HepG2 (cell line): ENCODE results near the gene ZNF624. TPM values are rescaled to one million over a fixed set of nuclear protein-coding genes. Genes with fewer than 3 reads are reported as not detected.
A peak's percentile ranks its signal among the peaks of the same experiment; 100 is the strongest.

Experiments used
- CBX5 ChIP-seq: sonication (generic); formaldehyde crosslinking; IDR thresholded peaks from 2 replicates; pipeline ENCODE4 v1.4.0; 2020; ENCODE audit warnings: missing genetic modification reagents, borderline replicate concordance
- FOXJ3 ChIP-seq: sonication (generic); formaldehyde crosslinking; IDR thresholded peaks from 2 replicates; pipeline ENCODE4 v1.4.0; 2020; ENCODE audit warnings: missing genetic modification reagents, mild to moderate bottlenecking, borderline replicate concordance
- FOXK1 ChIP-seq: sonication (generic); formaldehyde crosslinking; IDR thresholded peaks from 2 replicates; pipeline ENCODE4 v1.4.0; 2020; ENCODE audit warnings: low read depth, missing genetic modification reagents, borderline replicate concordance
- MYC ChIP-seq: sonication (generic); formaldehyde crosslinking; IDR thresholded peaks from 2 replicates; pipeline ENCODE4 v1.9.0; 2021; ENCODE audit warnings: missing genetic modification reagents, borderline replicate concordance
- NFKBIZ ChIP-seq: IDR thresholded peaks from 2 replicates; pipeline ENCODE4 v1.6.1; 2018; ENCODE audit warnings: missing genetic modification reagents, missing compliant biosample characterization
- NR2C2 ChIP-seq: sonication (generic); formaldehyde crosslinking; IDR thresholded peaks from 2 replicates; pipeline ENCODE4 v1.4.0; 2020; ENCODE audit warnings: missing genetic modification reagents, mild to moderate bottlenecking, moderate library complexity, borderline replicate concordance
- PAX8 ChIP-seq: sonication (generic); formaldehyde crosslinking; IDR thresholded peaks from 2 replicates; pipeline ENCODE4 v1.8.0; 2022; ENCODE audit warnings: mild to moderate bottlenecking, missing genetic modification reagents, borderline replicate concordance
- POLR2AphosphoS5 ChIP-seq: IDR thresholded peaks from 2 replicates; pipeline ENCODE4 v1.6.1; 2012; ENCODE audit warnings: low read depth, low read length
- SRSF4 ChIP-seq: fragments of 200-400 bp; formaldehyde crosslinking; IDR thresholded peaks from one replicate; pipeline ENCODE4 v1.6.1; 2018; ENCODE audit warnings: mild to moderate bottlenecking, low read depth, low read length, moderate library complexity; ENCODE audit not compliant: poor library complexity, severe bottlenecking
- TBL1XR1 ChIP-seq: fragments of 150-350 bp; IDR thresholded peaks from 2 replicates; pipeline ENCODE4 v1.6.1; 2014; ENCODE audit warnings: borderline replicate concordance, low read length; ENCODE audit not compliant: partially characterized antibody
- ZNF296 ChIP-seq: sonication (generic); formaldehyde crosslinking; conservative IDR thresholded peaks from 2 replicates; pipeline ENCODE4 v1.5.0; 2020; ENCODE audit warnings: mild to moderate bottlenecking, missing genetic modification reagents
- ZNF3 ChIP-seq: IDR thresholded peaks from 2 replicates; pipeline ENCODE4 v1.7.0; 2017; ENCODE audit warnings: inconsistent platforms
- ZNF354B ChIP-seq: sonication (generic); formaldehyde crosslinking; IDR thresholded peaks from 2 replicates; pipeline ENCODE4 v1.8.0; 2022; ENCODE audit warnings: mild to moderate bottlenecking, missing genetic modification reagents
- ZNF460 ChIP-seq: sonication (generic); formaldehyde crosslinking; IDR thresholded peaks from 2 replicates; pipeline ENCODE4 v1.5.1; 2020; ENCODE audit warnings: missing genetic modification reagents, mild to moderate bottlenecking, borderline replicate concordance
- polyA plus RNA-seq, 8 experiments: library from polyadenylated mRNA; depleted of rRNA in 3 of 8; stranded (reverse) in 7 of 8; unstranded in 1 of 8; fragments of >200 nt; fragmentation: Illumina TruSeq in 4 of 8; extraction: Trizol in 4 of 8; gene quantifications; 2 replicates each; pipeline versions ENCODE4 v1.2.1 to v1.2.3, GENCODE V29; 2011 to 2016; ENCODE audit warnings: low read depth in 4 of 8, missing spikeins in 1 of 8, mixed read lengths in 1 of 8; ENCODE audit not compliant: insufficient read depth in 1 of 8
- total RNA-seq, 5 experiments: library from RNA; depleted of rRNA; stranded (reverse); fragments of >200 nt; fragmentation: Illumina TruSeq; extraction: Trizol; gene quantifications; 2 replicates each; pipeline ENCODE4 v1.2.3, GENCODE V29; 2016; ENCODE audit warnings: low read depth in 1 of 5
- TF ChIP-seq, protein P1 (sequence below): IDR thresholded peaks from 2 replicates; pipeline ENCODE4 v1.6.1; 2018; ENCODE audit warnings: missing genetic modification reagents
- TF ChIP-seq, protein P2 (sequence below): IDR thresholded peaks from 2 replicates; pipeline ENCODE4 v1.6.1; 2016; ENCODE audit warnings: low read depth
- TF ChIP-seq, protein P3 (sequence below): sonication (generic); formaldehyde crosslinking; IDR thresholded peaks from 2 replicates; pipeline ENCODE4 v1.4.0; 2020; ENCODE audit warnings: missing genetic modification reagents, mild to moderate bottlenecking, borderline replicate concordance
- TF ChIP-seq, protein P4 (sequence below): sonication (generic); formaldehyde crosslinking; IDR thresholded peaks from 2 replicates; pipeline ENCODE4 v1.4.0; 2020; ENCODE audit warnings: mild to moderate bottlenecking, missing genetic modification reagents
- TF ChIP-seq, protein P5 (sequence below): sonication (generic); formaldehyde crosslinking; IDR thresholded peaks from 2 replicates; pipeline ENCODE4 v1.8.1; 2022; ENCODE audit warnings: low read depth, mild to moderate bottlenecking, missing genetic modification reagents
- TF ChIP-seq, protein P6 (sequence below): IDR thresholded peaks from 2 replicates; pipeline ENCODE4 v1.6.1; 2016; ENCODE audit warnings: missing genetic modification reagents, missing compliant biosample characterization

Gene ZNF624
- total and polyA plus RNA-seq, 2 of the 13 experiments (the other 11 are each of a cell fraction or from before 2014, with no cell fraction given), result 0.75 to 3.5 TPM

DNA sequence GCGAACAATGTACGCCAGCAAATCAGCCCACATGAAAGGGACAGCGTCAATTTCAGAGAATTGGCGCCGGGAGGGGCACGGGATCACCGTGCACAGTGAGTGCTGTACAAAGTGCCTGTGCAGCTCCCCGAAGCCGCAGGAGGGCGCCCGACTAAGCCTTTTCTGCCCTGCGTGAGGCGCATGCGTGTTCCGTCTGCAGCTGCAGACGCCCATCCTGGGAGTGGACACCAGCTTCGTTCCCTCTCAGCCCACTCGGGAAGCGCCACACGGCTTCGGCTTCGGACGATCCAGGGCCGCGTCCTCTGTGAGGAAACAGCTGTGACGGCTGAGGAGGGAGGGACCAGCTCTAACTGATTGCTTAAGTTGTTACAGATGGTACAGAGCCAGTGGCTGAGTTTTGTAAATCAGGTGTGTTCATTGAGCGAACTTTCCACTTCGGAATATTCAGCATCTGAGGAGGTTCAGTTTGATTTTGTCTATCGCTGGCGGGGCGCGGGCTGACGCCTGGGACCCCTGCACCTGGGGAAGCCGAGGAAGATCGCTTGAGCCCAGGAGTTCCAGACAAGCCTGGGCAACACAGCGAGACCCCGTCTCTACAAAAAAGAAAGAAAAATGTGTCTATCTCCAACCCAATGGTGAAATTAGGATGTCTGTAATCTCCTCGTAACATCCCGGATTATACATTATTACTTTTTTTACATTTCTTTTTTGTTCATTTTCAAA, 69.2 kb downstream of the ZNF624 start (continued):
- TF ChIP-seq, protein P1, sequence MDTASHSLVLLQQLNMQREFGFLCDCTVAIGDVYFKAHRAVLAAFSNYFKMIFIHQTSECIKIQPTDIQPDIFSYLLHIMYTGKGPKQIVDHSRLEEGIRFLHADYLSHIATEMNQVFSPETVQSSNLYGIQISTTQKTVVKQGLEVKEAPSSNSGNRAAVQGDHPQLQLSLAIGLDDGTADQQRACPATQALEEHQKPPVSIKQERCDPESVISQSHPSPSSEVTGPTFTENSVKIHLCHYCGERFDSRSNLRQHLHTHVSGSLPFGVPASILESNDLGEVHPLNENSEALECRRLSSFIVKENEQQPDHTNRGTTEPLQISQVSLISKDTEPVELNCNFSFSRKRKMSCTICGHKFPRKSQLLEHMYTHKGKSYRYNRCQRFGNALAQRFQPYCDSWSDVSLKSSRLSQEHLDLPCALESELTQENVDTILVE (CRISPR knock-in tag), result no peak
- TF ChIP-seq, protein P2, sequence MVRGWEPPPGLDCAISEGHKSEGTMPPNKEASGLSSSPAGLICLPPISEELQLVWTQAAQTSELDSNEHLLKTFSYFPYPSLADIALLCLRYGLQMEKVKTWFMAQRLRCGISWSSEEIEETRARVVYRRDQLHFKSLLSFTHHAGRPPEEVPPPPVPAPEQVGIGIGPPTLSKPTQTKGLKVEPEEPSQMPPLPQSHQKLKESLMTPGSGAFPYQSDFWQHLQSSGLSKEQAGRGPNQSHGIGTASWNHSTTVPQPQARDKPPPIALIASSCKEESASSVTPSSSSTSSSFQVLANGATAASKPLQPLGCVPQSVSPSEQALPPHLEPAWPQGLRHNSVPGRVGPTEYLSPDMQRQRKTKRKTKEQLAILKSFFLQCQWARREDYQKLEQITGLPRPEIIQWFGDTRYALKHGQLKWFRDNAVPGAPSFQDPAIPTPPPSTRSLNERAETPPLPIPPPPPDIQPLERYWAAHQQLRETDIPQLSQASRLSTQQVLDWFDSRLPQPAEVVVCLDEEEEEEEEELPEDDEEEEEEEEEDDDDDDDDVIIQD, result no peak
- TF ChIP-seq ZNF3 (CRISPR knock-in tag), result peak; percentile 69; the same call in 1 of the 2 replicates
- TF ChIP-seq NFKBIZ (CRISPR knock-in tag), result no peak
- TF ChIP-seq ZNF460 (CRISPR knock-in tag), result no peak
- no peak for TF ChIP-seq PAX8 (CRISPR knock-in tag)
- TF ChIP-seq SRSF4, result no peak
- TF ChIP-seq FOXK1 (CRISPR knock-in tag), result no peak
- TF ChIP-seq MYC, result peak; percentile 27; the same call in 1 of the 2 replicates
- TF ChIP-seq FOXJ3, result no peak
- peak; percentile 43; the same call in 1 of the 2 replicates for TF ChIP-seq CBX5 (CRISPR knock-in tag)
- no peak for TF ChIP-seq ZNF354B (CRISPR knock-in tag)
- TF ChIP-seq, protein P3, sequence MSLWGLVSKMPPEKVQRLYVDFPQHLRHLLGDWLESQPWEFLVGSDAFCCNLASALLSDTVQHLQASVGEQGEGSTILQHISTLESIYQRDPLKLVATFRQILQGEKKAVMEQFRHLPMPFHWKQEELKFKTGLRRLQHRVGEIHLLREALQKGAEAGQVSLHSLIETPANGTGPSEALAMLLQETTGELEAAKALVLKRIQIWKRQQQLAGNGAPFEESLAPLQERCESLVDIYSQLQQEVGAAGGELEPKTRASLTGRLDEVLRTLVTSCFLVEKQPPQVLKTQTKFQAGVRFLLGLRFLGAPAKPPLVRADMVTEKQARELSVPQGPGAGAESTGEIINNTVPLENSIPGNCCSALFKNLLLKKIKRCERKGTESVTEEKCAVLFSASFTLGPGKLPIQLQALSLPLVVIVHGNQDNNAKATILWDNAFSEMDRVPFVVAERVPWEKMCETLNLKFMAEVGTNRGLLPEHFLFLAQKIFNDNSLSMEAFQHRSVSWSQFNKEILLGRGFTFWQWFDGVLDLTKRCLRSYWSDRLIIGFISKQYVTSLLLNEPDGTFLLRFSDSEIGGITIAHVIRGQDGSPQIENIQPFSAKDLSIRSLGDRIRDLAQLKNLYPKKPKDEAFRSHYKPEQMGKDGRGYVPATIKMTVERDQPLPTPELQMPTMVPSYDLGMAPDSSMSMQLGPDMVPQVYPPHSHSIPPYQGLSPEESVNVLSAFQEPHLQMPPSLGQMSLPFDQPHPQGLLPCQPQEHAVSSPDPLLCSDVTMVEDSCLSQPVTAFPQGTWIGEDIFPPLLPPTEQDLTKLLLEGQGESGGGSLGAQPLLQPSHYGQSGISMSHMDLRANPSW (CRISPR knock-in tag), result no peak
- TF ChIP-seq NR2C2, result no peak
- no peak for TF ChIP-seq ZNF296
- TF ChIP-seq, protein P4, sequence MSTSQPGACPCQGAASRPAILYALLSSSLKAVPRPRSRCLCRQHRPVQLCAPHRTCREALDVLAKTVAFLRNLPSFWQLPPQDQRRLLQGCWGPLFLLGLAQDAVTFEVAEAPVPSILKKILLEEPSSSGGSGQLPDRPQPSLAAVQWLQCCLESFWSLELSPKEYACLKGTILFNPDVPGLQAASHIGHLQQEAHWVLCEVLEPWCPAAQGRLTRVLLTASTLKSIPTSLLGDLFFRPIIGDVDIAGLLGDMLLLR, result 0 out of 2 replicates have a peak, but pooled peaks have one; percentile 27
- peak; percentile 54; the same call in 1 of the 2 replicates for TF ChIP-seq POLR2AphosphoS5
- TF ChIP-seq, protein P5, sequence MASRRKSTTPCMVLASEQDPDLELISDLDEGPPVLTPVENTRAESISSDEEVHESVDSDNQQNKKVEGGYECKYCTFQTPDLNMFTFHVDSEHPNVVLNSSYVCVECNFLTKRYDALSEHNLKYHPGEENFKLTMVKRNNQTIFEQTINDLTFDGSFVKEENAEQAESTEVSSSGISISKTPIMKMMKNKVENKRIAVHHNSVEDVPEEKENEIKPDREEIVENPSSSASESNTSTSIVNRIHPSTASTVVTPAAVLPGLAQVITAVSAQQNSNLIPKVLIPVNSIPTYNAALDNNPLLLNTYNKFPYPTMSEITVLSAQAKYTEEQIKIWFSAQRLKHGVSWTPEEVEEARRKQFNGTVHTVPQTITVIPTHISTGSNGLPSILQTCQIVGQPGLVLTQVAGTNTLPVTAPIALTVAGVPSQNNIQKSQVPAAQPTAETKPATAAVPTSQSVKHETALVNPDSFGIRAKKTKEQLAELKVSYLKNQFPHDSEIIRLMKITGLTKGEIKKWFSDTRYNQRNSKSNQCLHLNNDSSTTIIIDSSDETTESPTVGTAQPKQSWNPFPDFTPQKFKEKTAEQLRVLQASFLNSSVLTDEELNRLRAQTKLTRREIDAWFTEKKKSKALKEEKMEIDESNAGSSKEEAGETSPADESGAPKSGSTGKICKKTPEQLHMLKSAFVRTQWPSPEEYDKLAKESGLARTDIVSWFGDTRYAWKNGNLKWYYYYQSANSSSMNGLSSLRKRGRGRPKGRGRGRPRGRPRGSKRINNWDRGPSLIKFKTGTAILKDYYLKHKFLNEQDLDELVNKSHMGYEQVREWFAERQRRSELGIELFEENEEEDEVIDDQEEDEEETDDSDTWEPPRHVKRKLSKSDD, result no peak
- TF ChIP-seq, protein P6, sequence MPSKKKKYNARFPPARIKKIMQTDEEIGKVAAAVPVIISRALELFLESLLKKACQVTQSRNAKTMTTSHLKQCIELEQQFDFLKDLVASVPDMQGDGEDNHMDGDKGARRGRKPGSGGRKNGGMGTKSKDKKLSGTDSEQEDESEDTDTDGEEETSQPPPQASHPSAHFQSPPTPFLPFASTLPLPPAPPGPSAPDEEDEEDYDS (CRISPR knock-in tag), result peak; percentile 67
- no peak for TF ChIP-seq TBL1XR1
